Skeletal muscle tissue (tissue), 4 donors: Measurements from ENCODE around the gene RAD51AP2. TPM values are rescaled to one million over a fixed set of nuclear protein-coding genes. Genes with fewer than 3 reads are reported as not detected.
A peak's percentile ranks its signal among the peaks of the same experiment; 100 is the strongest.

ENCODE experiments used
- H3K27ac ChIP-seq: one replicate; pipeline ENCODE4 v1.7.0; 2013; ENCODE audit warnings: mild to moderate bottlenecking, low read depth, low read length, inconsistent platforms
- H3K27me3 ChIP-seq, 3 donors: one replicate each; pipeline ENCODE4 v1.7.0; 2013; ENCODE audit warnings: low read length in 3 of 3; ENCODE audit not compliant: control insufficient read depth in 3 of 3, insufficient read depth in 3 of 3
- H3K36me3 ChIP-seq, 3 donors: one replicate each; pipeline ENCODE4 v1.7.0; 2013; ENCODE audit warnings: low read length in 3 of 3; ENCODE audit not compliant: control insufficient read depth in 3 of 3, insufficient read depth in 3 of 3
- H3K4me1 ChIP-seq, 3 donors: one replicate each; pipeline ENCODE4 v1.7.0; 2013; ENCODE audit warnings: low read length in 3 of 3, mild to moderate bottlenecking in 3 of 3; ENCODE audit not compliant: control insufficient read depth in 3 of 3, insufficient read depth in 3 of 3
- H3K4me3 ChIP-seq, 3 donors: one replicate each; pipeline ENCODE4 v1.7.0; 2013; ENCODE audit warnings: low read length in 3 of 3
- H3K9ac ChIP-seq, 3 donors: one replicate each; pipeline ENCODE4 v1.7.0; 2013; ENCODE audit warnings: low read length in 3 of 3, mild to moderate bottlenecking in 3 of 3, moderate library complexity in 2 of 3, low read depth in 1 of 3
- H3K9me3 ChIP-seq, 3 donors: one replicate each; pipeline ENCODE4 v1.7.0; 2013; ENCODE audit warnings: low read length in 3 of 3; ENCODE audit not compliant: control insufficient read depth in 3 of 3
- total RNA-seq: library from RNA; depleted of rRNA; stranded (reverse); fragments of >200 nt; gene quantifications from one replicate; pipeline ENCODE4 v1.2.3, GENCODE V29; 2014
- donor health status: Osteomylitis.

The RAD51AP2 gene
- total RNA-seq, 1 donor from 2014 or later = not detected

- Histone ChIP-seq H3K27me3 (peaks cover 8 to 20% (median 10%) of the 10 kb centered on the region in 3 donors), H3K4me1 (peaks cover 5 to 7% (median 6%) of the 10 kb centered on the region in 3 donors), H3K9ac (no peak overlapping the region), H3K27ac (no peak overlapping the region), H3K9me3 (no peaks in the 10 kb centered on the region), H3K4me3 (no peak overlapping the region), H3K36me3 (no peaks in the 10 kb centered on the region)
Observed at GRCh38 chr2:17545680-17546613, 27.7 kb upstream of the RAD51AP2 start.

GRCh38 chr2:17544256-17544655, 26.0 kb upstream of the RAD51AP2 start:
- H3K4me1 ChIP-seq = peaks cover 12 to 20% (median 14%) of the 10 kb centered on the region in 3 donors
- H3K27me3 ChIP-seq = peaks cover 8 to 27% (median 10%) of the 10 kb centered on the region in 3 donors
- H3K9ac ChIP-seq = no peak overlapping the region

GRCh38 chr2:17543848-17544247, 25.6 kb upstream of the RAD51AP2 start:
- Histone ChIP-seq H3K27ac (no peak overlapping the region), H3K4me3 (no peak overlapping the region), H3K27me3 (peaks cover 8 to 32% (median 13%) of the 10 kb centered on the region in 3 donors), H3K9me3 (no peaks in the 10 kb centered on the region), H3K4me1 (peaks cover 16 to 24% (median 17%) of the 10 kb centered on the region in 3 donors), H3K36me3 (no peaks in the 10 kb centered on the region), H3K9ac (no peak overlapping the region)

More at GRCh38 chr2:17544256-17544655, 26.0 kb upstream of the RAD51AP2 start:
- Histone ChIP-seq H3K9me3 (no peaks in the 10 kb centered on the region), H3K36me3 (no peaks in the 10 kb centered on the region), H3K4me3 (no peak overlapping the region), H3K27ac (no peak overlapping the region)

GRCh38 chr2:17543131-17543660, 25.0 kb upstream of the RAD51AP2 start:
- H3K36me3 ChIP-seq = no peaks in the 10 kb centered on the region
- no peak overlapping the region for H3K27ac ChIP-seq
- H3K4me1 ChIP-seq = peaks cover 17 to 24% (median 18%) of the 10 kb centered on the region in 3 donors
- no peak overlapping the region for H3K9ac ChIP-seq
- H3K9me3 ChIP-seq = no peaks in the 10 kb centered on the region
- H3K27me3 ChIP-seq = peaks cover 8 to 38% (median 13%) of the 10 kb centered on the region in 3 donors
- H3K4me3 ChIP-seq = no peak overlapping the region

- Histone ChIP-seq H3K4me3 (no peak overlapping the region), H3K4me1 (peaks cover 17 to 24% (median 22%) of the 10 kb centered on the region in 3 donors), H3K36me3 (no peaks in the 10 kb centered on the region), H3K9me3 (no peaks in the 10 kb centered on the region), H3K27ac (no peak overlapping the region), H3K9ac (no peak overlapping the region), H3K27me3 (peaks cover 8 to 45% (median 13%) of the 10 kb centered on the region in 3 donors)
Observed at GRCh38 chr2:17542471-17542870, 24.2 kb upstream of the RAD51AP2 start.

GRCh38 chr2:17541531-17541950, 23.3 kb upstream of the RAD51AP2 start:
- Histone ChIP-seq H3K27ac (no peak overlapping the region), H3K27me3 (peaks cover 8 to 47% (median 13%) of the 10 kb centered on the region in 3 donors), H3K4me3 (peak overlapping the region in 2 of 3 donors; percentile 69 to 76), H3K4me1 (peaks cover 17 to 24% (median 22%) of the 10 kb centered on the region in 3 donors), H3K36me3 (no peaks in the 10 kb centered on the region), H3K9me3 (no peaks in the 10 kb centered on the region), H3K9ac (no peak overlapping the region)

GRCh38 chr2:17540813-17541530, 22.7 kb upstream of the RAD51AP2 start:
- Histone ChIP-seq H3K4me3 (peak overlapping the region; percentile 69 to 83 (median 76)), H3K36me3 (no peaks in the 10 kb centered on the region), H3K27me3 (peaks cover 8 to 49% (median 13%) of the 10 kb centered on the region in 3 donors), H3K9ac (peak overlapping the region in 2 of 3 donors; percentile 51 to 80), H3K4me1 (peaks cover 17 to 24% (median 22%) of the 10 kb centered on the region in 3 donors), H3K27ac (no peak overlapping the region), H3K9me3 (no peaks in the 10 kb centered on the region)

- peak within 1 kb of the TSS; percentile 69 to 83 (median 76) for H3K4me3 ChIP-seq
- H3K27ac ChIP-seq = peak within 1 kb of the TSS; percentile 62
- H3K4me1 ChIP-seq = peaks cover 17 to 24% (median 22%) of the 10 kb centered on the region in 3 donors
- peak within 1 kb of the TSS; percentile 51 to 80 (median 72) for H3K9ac ChIP-seq
- no peaks in the 10 kb centered on the region for H3K36me3 ChIP-seq
- H3K9me3 ChIP-seq = no peaks in the 10 kb centered on the region
- peaks cover 8 to 53% (median 13%) of the 10 kb centered on the region in 3 donors for H3K27me3 ChIP-seq
Observed at GRCh38 chr2:17540093-17540812, 22.0 kb upstream of the RAD51AP2 start, which contains the start of gene VSNL1. TSS of gene VSNL1 (plus strand) at chr2:17540696. CDS start at chr2:17592075, 51,379 bp downstream.

- Histone ChIP-seq H3K27ac (peak overlapping the region; percentile 62), H3K4me1 (peaks cover 17 to 24% (median 22%) of the 10 kb centered on the region in 3 donors), H3K9me3 (no peaks in the 10 kb centered on the region), H3K36me3 (no peaks in the 10 kb centered on the region), H3K27me3 (peaks cover 8 to 55% (median 13%) of the 10 kb centered on the region in 3 donors), H3K9ac (peak overlapping the region; percentile 51 to 82 (median 72)), H3K4me3 (peak overlapping the region; percentile 69 to 83 (median 76))
Observed at GRCh38 chr2:17539611-17540092, 21.4 kb upstream of the RAD51AP2 start.
